Motor neuron (in vitro differentiated cells): ENCODE data around the gene LIM2. TPM values are rescaled to one million over a fixed set of nuclear protein-coding genes. Genes with fewer than 3 reads are reported as not detected.
A peak's percentile ranks its signal among the peaks of the same experiment; 100 is the strongest.
"Not testable (repeated sequence)": the region's sequence is repeated elsewhere in the genome, so short reads cannot be mapped to it uniquely, and the experiment has no call there.

Experiments
- ATAC-seq, 8 experiments: fragments of 200-7000 bp; cut with Tn5 transposase; replicated peaks in 6 of 8; 2 replicates each; pipeline ENCODE4 v1.8.0; 2021; ENCODE audit warnings: mild to moderate bottlenecking in 8 of 8, moderate library complexity in 8 of 8
- H3K27ac ChIP-seq, 2 donors: fragments of 250-450 bp; sonication (Bioruptor Pico); 2 replicates each; pipeline ENCODE4 v1.9.0; 2021; ENCODE audit warnings: antibody characterized with exemption in 2 of 2, mild to moderate bottlenecking in 2 of 2, moderate library complexity in 1 of 2
- H3K4me1 ChIP-seq, 2 donors: fragments of 250-450 bp; sonication (Bioruptor Pico); replicated peaks in 1 of 2; 2 replicates each; pipeline ENCODE4 v1.6.1; 2021; ENCODE audit warnings: antibody characterized with exemption in 2 of 2, mild to moderate bottlenecking in 2 of 2, moderate library complexity in 1 of 2
- H3K4me3 ChIP-seq, 5 donors: fragments of 250-450 bp; sonication (Bioruptor Pico); 2 replicates each; pipeline ENCODE4 v1.9.0; 2021; ENCODE audit warnings: antibody characterized with exemption in 5 of 5, mild to moderate bottlenecking in 5 of 5, moderate library complexity in 4 of 5
- WGBS, 10 experiments: fragments of 450-650 bp; shearing (Covaris generic); methylation state at CpG; one replicate each; pipeline ENCODE4 v1.0.0; 2022; 5-methylcytosine and 5-hydroxymethylcytosine counted together
- in situ Hi-C, 9 experiments: fragments of 400-800 bp; cut with MboI; loops; one replicate each; pipeline ENCODE4 v1.15.0; 2021; ENCODE audit warnings: low sequenced_read_pairs in 9 of 9, low pct_unique_long_range_greater_than_20kb in 2 of 9; ENCODE audit not compliant: unreplicated experiment in 9 of 9
- total RNA-seq, 8 experiments: library from RNA; unstranded; fragments of 300-600 nt; gene quantifications; 2 replicates each; pipeline versions ENCODE4 v1.2.3 to v1.2.4, GENCODE V29; 2022

The LIM2 gene, protein sequence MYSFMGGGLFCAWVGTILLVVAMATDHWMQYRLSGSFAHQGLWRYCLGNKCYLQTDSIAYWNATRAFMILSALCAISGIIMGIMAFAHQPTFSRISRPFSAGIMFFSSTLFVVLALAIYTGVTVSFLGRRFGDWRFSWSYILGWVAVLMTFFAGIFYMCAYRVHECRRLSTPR
- under 1 TPM in 1 of 8 experiments, not detected in 7; 0.38 TPM for total RNA-seq

DNA sequence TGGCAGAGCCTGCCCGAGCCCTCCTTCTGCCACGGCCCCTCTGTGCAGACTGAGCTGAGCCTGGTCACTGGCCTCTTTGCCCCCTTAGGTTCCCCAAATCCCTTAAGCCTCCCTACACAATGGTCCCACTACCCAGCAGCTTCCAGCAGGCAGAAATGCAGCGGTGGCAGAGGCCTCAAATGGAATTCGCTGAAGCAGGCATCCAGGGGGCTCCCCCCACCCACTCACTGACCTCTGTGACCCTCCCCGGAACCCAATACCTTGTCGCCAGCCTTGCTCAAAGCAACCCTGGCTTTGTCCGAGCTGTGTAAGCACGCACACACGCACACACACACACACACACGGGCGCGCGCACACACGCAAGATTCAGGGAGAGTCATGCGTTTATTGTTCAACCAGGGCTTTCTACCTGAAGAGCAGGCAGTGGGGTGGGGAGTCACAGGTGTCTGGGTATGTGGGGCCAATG, at the start of gene LIM2:
Gene LIM2, minus strand, starts transcription at position 51 of the 466 bp plus-strand sequence. CDS start 531 bp downstream, outside the sequence.
- H3K27ac ChIP-seq, result no peak within 1 kb of the TSS
- no peak within 1 kb of the TSS for H3K4me3 ChIP-seq
- in situ Hi-C loops, result no loop called here
- peaks cover 0 to 3% of the 10 kb centered on the region in 2 donors for H3K4me1 ChIP-seq
- ATAC-seq, result no peak
- 81 to 96% methylated on average over 5 to 11 of the region's 15 CpGs; no CpG with 5 or more reads in 8 of the 10 experiments for WGBS, 10 experiments

DNA sequence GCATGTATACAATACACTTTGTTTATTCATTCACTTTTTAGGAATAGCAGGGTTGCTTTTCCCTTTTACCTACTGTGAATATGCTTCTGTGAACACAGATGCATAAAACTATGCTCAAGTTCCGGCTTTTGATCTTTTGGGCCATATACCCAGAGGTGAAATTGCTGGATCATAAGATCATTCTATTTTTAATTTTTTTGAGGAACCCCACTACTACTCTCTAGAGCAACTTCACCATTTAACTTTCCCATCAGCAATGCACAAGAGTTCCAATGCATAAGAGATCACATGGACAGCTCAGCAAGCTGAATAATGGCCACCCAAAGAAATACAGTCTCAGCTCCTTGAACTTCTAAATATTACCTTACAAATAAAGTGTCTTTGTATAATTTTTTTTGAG, 46.7 kb upstream of the LIM2 start:
- H3K4me1 ChIP-seq, result no peaks in the 10 kb centered on the region
- no peak overlapping the region for H3K4me3 ChIP-seq
- H3K27ac ChIP-seq, result no peak overlapping the region
- in situ Hi-C loops, result no loop called here
- WGBS, 10 experiments, result 0 to 100% (median 59%) methylated on average over 1 of the region's 1 CpG; no CpG with 5 or more reads in 2 of the 10 experiments
- ATAC-seq, result no peak

DNA sequence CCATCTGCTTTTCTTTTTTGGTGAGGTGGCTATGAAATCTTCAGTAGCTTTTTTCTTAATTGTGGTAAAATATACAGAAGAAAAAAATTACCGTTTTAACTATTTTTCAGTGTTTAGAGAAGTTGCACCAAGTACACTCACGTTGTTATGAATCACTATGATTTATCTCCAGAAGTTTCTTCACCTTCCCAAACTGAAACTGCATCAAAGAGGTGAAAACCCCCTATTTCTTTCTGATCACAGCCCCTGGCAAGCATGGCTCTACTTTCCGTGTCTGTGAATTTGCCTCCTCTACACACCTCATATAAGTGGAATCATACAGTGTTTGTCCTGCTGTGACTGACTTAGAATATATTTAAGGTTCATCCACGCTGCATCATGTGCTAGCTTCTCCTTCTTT, 45.3 kb upstream of the LIM2 start:
- 0 to 71% (median 36%) methylated on average over 1 to 4 of the region's 4 CpGs for WGBS, 10 experiments
- no peak overlapping the region for H3K27ac ChIP-seq
- H3K4me1 ChIP-seq, result no peaks in the 10 kb centered on the region
- H3K4me3 ChIP-seq, result no peak overlapping the region
- ATAC-seq, result no peak
- in situ Hi-C loops, result no loop called here

DNA sequence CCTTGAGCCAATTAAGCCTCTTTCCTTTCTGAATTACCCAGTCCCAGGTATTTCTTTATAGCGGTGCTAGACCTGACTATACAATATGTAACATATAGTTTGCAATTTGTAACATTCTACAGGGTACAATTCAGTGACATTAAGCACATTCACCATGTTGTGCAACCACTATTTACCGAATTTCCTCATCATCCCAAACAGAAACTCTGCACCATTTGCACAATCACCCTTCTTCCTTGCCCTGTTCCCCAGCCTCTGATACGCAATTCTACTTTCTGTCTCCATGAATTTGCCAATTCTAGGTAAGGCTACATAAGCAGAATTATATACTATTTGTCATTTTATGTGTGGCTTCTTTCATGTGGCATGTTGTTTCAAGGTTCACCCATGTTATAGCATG, 43.4 kb upstream of the LIM2 start:
- no peak overlapping the region for H3K27ac ChIP-seq
- in situ Hi-C loops, result no loop called here
- H3K4me1 ChIP-seq, result no peaks in the 10 kb centered on the region
- ATAC-seq, result no peak
- no peak overlapping the region for H3K4me3 ChIP-seq
- WGBS, 10 experiments, result 0 to 100% (median 53%) methylated on average over 1 to 3 of the region's 3 CpGs; no CpG with 5 or more reads in 1 of the 10 experiments

DNA sequence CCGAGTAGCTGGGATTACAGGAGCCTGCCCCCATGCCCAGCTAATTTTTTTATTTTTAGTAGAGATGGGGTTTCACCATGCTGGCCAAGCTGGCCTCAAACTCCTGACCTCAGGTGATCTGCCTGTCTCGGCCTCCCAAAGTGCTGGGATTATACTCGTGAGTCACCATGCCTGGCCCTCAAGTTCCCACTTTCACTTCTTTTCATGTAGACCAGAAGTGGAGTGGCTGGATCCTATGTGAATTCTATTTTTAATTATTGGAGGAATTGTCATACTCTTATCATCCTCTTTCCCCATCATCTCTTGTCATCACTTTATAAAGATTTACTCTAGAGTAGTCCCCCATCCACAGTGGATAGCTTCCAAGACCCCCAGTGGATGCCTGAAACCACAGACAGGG, 42.4 kb upstream of the LIM2 start:
- 20 to 39% (median 33%) methylated on average over 1 to 3 of the region's 3 CpGs; no CpG with 5 or more reads in 5 of the 10 experiments for WGBS, 10 experiments
- Histone ChIP-seq H3K4me1 (no peaks in the 10 kb centered on the region), H3K27ac (no peak overlapping the region), H3K4me3 (no peak overlapping the region)
- ATAC-seq, result no peak
- in situ Hi-C loops, result no loop called here

DNA sequence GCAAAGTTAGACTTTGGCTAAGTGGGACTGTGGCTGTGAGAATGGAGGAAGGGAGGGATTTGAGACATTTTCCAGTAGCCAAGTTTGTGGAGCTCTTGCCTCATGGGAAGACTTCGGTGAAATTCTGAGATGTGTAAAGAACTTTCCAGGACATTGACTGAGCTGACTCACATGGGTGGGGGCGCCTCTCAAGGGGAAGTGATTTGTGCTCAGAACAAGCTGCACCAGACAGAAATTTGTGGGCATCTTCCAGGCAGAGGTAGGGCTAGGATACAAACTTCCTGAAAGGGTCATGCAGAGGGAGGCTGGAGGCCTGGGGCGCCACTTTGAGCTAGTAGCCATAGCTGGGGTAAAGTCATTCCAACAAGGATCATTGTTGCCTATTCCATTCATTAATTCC, 39.4 kb upstream of the LIM2 start:
- peak in 1 of 8 experiments; percentile 63 for ATAC-seq
- H3K27ac ChIP-seq, result no peak overlapping the region
- 0 to 67% (median 10%) methylated on average over 1 to 3 of the region's 3 CpGs; no CpG with 5 or more reads in 5 of the 10 experiments for WGBS, 10 experiments
- in situ Hi-C loops, result no loop called here
- no peaks in the 10 kb centered on the region for H3K4me1 ChIP-seq
- H3K4me3 ChIP-seq, result no peak overlapping the region

DNA sequence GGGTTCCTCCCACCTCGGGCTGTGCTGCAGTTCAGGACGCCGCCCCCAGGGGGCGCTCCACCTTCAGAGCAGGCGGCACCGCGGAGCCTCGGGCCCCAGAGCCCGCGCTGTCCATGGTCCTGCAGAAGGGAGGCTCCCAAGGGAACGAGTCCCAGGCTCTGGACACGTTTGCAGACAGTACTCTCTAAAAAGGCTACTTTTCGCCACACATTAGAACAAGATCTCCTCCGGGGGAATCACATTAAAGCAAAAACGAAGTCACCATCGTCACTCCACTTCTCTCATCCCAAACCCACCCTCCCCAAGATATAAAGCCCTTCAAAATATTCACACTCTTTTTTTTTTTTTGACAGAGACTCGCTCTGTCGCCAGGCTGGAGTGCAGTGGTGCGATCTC, 34.3 kb upstream of the LIM2 start:
- Histone ChIP-seq H3K4me1 (no peaks in the 10 kb centered on the region), H3K4me3 (peak overlapping the region in 1 of 5 donors; percentile 23), H3K27ac (no peak overlapping the region)
- WGBS, 10 experiments, result 0 to 27% (median 0%) methylated on average over 1 to 5 of the region's 19 CpGs; no CpG with 5 or more reads in 5 of the 10 experiments
- in situ Hi-C loops, result no loop called here
- ATAC-seq, result peak; percentile 73 to 98 (median 84)

DNA sequence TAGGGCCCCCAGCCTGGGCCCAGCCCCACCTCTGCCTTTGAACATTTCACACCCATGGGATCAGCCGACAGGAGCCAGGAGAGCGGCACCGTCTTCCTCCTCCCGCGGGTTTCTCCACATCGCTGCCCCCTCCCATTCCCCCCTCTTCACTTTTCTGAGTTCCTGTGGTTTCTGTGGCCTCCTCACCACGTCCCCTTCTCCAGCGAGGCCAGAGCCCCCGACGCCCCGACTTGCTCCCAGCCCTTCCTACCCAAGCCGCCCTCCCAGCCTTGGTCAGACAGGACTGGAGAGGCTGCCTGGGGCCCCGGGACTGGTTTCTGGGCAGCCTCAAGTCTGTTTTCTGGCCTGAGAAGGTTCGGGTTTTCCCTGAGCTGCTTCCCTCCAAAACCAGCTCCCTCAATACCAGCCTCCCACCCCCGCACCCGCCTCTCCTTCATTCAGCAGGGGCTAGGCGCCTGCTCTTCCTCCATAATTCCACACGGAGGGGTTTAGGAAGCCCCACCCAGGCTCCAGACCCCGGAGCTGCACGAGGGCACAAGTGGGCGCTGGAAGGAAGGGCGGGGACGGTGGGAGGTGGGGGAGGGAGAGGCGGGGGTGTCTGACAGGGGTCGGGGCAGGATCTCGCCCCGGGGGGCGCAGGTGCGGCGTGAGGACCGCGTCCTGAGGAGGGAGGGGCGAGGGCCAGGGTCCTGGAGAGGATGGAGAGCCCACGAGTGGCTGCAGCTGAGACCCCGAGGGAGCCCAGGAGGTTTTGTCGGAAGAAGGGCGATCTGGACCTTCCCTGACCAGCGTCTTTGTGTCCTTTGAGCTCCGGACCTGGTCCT, 33.7 kb upstream of the LIM2 start:
- 0% methylated on average over 5 of the region's 39 CpGs; no CpG with 5 or more reads in 9 of the 10 experiments for WGBS, 10 experiments
- in situ Hi-C loops, result no loop called here
- peak in 4 of 8 experiments; percentile 6 to 33 (median 27) for ATAC-seq
- Histone ChIP-seq H3K27ac (no peak overlapping the region), H3K4me1 (no peaks in the 10 kb centered on the region), H3K4me3 (peak overlapping the region in 1 of 5 donors; percentile 23)

DNA sequence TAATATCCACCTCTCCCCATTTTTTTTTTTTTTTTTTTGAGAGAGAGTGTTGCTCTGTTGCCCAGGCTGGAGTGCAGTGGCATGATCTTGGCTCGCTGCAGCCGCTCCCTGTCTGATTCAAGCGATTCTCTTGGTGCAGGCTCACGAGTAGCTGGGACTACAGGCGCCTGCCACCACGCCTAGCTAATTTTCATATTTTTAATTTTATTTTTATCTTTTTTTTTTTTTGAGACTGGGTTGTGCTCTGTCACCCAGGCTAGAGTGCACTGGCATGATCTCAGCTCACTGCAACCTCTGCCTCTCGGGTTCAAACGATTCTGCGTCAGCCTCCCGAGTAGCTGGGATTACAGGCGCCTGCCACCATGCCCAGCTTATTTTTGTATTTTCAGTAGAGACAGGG, 32.7 kb upstream of the LIM2 start:
- ATAC-seq, H3K4me1 ChIP-seq, H3K27ac ChIP-seq, in situ Hi-C loops, H3K4me3 ChIP-seq: not testable (repeated sequence)
- 40 to 89% (median 66%) methylated on average over 1 to 9 of the region's 11 CpGs; no CpG with 5 or more reads in 2 of the 10 experiments for WGBS, 10 experiments

DNA sequence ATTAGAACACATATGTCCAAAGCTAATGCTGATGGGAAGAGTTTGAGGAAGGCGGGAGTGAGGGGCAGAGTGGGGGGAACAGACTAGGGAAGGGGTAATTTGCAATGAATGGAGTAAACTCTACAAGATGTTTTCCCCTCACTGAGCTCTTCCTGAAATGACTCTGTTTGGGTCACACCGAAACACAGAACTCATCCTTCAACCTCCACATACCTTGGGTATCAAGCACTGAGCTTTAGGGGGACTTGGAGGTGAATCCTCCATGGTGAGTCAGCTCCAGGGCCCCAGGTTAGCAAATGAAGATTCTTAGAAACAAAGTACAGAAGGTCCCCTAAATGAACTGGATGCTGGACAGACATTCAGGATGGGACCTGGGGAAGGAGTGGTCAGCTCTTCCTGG, 30.9 kb upstream of the LIM2 start:
- H3K4me3 ChIP-seq, result no peak overlapping the region
- no peak overlapping the region for H3K27ac ChIP-seq
- 0 to 86% (median 61%) methylated on average over 1 to 2 of the region's 2 CpGs; no CpG with 5 or more reads in 5 of the 10 experiments for WGBS, 10 experiments
- H3K4me1 ChIP-seq, result no peaks in the 10 kb centered on the region
- no peak for ATAC-seq
- in situ Hi-C loops, result no loop called here

DNA sequence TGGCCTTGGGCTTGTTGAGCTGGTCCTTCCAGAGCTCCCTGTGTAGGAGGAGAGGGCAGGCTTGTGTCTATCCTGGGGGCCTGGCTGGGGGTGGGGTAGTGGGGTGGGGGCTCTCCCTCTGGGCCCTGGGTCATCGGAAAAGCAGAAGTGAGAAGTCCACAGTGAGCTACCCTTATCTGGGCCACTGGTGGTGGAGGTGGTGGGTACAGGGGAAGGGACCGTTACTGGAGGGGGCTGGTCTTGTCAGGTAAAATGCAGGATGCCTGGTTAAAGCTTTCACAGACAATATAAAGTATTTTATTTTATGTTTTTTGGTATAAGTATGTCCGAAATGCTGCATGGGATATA, 30.0 kb upstream of the LIM2 start:
- no peak for ATAC-seq
- in situ Hi-C loops, result no loop called here
- Histone ChIP-seq H3K4me3 (no peak overlapping the region), H3K27ac (no peak overlapping the region), H3K4me1 (no peaks in the 10 kb centered on the region)
- WGBS, 10 experiments, result 25 to 83% (median 80%) methylated on average over 1 to 2 of the region's 3 CpGs; no CpG with 5 or more reads in 6 of the 10 experiments

DNA sequence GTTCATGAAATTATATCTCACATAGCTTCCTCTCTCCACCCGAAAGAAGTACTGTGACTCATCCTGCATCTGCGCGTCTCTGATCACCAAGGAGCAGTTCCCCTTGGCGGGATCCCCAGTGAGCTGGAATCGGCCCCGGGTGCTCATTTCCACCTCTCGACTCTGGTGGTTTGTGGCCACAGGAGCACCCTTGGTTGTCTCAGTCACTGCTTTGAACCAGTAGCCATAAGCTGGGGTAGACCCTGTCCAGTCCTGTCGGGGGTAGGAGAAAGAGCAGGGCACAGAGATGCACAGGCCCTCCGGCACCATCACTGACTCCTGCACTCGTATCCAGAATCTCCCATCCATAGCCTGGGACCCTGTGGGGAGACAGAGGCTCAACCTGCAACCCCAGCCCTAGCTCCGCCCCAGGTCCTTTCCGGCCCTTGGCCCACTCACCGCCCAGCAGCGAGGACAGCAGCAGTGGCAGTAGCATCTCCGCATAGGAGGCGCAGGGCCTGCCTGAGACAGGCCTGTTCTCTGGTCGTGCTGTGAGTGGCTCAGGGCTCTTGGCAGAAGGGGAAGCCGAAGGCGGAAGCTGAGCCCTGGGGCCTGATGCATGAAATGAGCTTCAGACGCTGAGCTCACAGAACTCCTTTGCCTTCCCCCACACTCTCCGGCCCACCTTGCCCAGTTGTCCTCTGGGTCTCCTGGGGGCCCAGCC, 29.5 kb upstream of the LIM2 start, which contains the start of gene SIGLEC10:
Gene SIGLEC10, minus strand, starts transcription at position 536 of the 703 bp plus-strand sequence. Its CDS starts 61 bp downstream, at position 475.
- H3K4me1 ChIP-seq, result no peaks in the 10 kb centered on the region
- H3K27ac ChIP-seq, result no peak within 1 kb of the TSS
- ATAC-seq, result no peak
- WGBS, 10 experiments, result 33 to 90% (median 70%) methylated on average over 2 to 6 of the region's 21 CpGs; no CpG with 5 or more reads in 5 of the 10 experiments
- no peak within 1 kb of the TSS for H3K4me3 ChIP-seq
- in situ Hi-C loops, result no loop called here

DNA sequence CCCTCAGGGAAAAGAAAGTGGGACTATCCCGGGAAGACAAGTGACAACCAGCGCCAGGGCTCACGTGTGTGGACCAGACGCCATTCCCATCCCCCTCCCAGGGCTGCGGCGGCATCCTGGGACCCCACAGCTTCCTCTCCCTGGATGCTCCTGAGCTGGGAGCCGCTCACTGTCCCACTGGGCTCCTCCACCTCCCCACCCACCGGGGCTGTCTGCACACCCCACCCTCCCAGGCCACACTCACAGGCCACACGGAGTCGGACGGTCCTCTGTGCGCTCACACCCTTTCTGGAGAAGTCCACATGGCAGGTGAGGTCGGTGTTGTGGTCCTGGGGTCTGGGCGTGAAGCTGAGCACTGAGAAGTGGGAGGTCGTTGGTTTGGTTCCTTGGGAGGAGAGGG, 28.6 kb upstream of the LIM2 start:
- 46 to 100% (median 73%) methylated on average over 2 to 5 of the region's 15 CpGs; no CpG with 5 or more reads in 5 of the 10 experiments for WGBS, 10 experiments
- H3K27ac ChIP-seq, in situ Hi-C loops, H3K4me1 ChIP-seq, H3K4me3 ChIP-seq, ATAC-seq: not testable (repeated sequence)
